Activated CD8-positive, alpha-beta memory T cell treated with anti-CD3 and anti-CD28 coated beads, Interleukin-2, amount 50 U/mL, for 4 hours (primary cell): ENCODE results near the gene AKAP13.

Source experiments
- DNase-seq: peaks from one replicate; pipeline ENCODE4 v3.0.0-alpha.2; 2020

Gene AKAP13

DNA sequence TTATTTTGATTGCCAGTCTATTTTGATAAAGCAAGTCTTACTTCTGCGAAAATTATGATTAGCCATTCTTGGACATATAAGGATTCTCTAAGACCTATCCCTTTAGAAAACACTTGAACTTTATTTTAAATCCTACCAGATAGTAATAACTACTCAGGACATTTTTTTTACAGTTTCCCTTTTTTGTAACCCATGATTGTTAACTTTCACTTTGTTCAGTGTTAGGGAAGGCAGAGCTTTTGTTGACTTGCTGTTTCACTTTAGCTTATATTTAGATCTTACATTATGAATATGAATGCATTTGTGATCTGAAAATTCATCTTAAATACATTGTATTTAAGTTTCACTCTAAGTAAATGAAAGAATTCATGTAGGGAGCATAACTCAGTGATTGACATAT, 167.0 kb downstream of the AKAP13 start:
- no peak for DNase-seq

DNA sequence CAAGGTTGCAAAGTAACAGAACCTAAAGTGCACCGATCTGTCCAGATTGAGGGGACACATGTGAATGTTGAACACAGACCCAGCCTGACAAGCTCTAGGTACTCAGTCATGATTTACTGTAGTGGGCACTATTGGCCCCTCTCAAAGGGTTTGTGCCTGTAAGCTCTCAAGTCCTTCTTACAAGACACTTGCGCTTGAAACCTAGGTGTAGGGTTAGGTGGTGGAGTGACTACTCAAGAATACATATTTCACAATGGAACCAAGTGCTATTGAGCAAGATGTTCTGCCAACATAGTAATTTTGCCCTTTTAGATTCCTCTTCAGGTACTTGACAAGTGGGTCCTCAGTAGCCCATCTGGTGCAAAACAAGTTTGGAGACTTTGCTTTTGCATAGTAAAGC, 169.9 kb downstream of the AKAP13 start:
- DNase-seq = no peak

DNA sequence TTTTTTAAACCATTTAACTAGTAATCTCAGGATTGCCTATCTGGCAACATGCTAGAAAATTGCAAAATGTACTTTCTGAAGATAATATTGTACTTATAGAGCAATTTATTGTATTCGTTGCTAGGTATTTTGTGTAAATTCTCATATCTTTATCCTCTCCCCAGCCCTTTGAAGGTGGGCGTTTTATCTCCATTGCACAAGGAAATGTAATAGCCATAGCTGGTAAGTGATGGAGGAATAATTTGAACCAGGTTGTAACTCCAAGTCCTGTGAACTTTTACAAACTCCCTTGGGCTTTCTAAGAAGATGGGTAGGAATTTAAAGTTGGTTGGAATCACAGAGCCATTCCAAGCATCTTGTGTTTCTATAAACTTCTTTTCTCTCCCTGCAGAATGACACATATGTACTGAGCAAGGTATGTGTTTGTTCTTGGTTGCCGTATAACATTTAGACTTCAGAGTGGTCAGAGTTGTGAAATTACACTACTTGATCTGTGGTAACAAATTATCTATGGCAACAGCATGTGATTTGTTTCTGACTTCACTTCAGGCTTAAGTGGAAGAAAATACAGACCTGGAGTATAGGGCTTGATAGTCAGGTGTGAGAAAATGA, 170.9 kb downstream of the AKAP13 start:
- no peak for DNase-seq

DNA sequence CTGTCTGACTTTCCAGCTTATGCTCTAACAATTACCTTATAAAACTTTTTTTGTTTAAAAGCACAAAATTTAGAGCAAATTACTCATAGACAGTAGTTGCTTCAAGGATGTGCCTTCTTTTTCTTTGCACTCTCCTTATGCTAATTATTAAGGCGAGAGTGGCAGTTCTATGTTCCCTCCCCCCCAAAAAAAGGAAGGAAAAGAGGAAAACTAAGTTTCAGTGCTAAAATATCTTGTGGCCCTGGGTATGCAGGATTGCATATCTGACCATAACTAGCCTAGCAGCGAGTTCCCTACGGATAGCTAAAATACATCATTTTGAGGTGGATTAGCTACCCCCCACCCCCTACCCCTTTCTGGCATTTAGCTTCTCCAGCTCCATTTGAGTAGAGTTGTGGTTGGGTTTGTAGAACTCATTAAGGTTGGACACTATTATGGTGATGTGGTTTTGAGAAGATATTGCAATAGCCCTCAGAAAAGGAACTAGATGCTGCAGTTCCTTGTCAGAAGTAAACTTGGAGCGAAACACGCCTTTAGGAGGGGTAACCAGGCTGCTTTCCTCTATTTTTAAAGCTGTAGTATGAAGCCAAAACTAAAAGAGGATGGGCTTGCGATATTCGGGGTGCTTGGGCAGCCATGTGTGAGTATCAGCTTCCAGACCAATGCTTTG, 174.6 kb downstream of the AKAP13 start:
- no peak for DNase-seq

DNA sequence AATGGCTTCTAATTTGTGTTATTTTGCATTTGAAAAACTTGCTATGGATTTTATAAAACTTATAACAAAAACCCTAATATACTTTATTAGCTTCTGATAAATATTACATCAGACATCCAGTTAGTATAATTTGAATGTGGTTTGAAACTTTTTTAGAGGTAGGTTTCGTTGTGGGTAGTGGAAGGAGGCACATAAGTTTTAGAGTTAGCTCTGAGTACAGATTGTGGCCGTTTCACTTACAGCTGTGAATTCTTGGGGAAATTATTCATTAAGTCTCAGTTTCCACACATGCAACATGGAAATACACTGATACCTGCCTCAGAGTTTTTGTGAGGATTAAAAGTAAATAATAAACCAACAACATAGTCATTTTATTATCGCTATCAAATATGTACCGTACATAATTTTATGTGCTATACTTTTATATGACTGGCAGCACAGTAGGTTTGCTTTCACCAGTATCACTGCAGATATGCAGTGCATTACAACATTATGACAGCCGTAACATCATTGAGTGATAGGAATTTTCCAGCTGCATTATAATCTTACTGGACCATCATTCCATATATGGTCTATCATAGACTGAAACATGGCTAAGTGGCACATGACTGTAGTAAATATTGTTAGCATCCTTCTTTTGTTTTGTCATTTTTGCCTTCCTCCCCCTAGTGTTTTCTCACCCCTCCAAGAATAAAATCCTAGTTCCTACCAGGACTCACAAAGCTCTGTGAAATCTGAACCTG, 175.6 kb downstream of the AKAP13 start:
- DNase-seq = no peak

DNA sequence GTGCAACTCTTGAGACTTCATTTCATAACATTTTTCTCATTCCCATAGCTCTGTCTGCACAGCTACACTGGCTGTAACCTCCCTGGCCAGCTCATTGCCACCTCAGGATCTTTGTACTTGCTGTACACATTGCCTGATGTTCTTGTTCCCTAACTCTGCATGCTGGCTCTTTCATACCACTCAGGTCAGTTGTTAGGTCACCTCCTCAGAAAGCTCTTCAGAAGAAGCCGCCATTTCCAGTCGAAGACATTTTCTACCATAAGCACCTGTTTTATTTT, 176.2 kb downstream of the AKAP13 start:
- no peak for DNase-seq

DNA sequence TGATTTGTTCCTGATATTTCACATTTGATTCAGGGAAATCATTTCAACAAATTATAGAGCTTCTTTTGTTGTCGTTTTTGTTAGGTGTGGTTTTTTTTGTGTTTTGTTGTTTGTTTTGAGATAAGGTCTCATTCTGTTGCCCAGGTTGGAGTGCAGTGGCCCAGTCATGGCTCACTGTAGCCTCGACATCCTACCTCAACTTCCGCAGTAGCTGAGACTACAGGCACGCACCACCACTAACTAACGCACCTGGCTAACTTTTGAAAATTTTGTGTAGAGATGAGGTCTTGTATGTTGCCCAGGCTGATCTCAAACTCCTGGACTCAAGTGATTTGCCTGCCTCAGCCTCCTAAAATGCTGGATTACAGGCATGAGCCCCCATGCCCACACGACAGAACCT, 177.0 kb downstream of the AKAP13 start:
- DNase-seq = no peak

DNA sequence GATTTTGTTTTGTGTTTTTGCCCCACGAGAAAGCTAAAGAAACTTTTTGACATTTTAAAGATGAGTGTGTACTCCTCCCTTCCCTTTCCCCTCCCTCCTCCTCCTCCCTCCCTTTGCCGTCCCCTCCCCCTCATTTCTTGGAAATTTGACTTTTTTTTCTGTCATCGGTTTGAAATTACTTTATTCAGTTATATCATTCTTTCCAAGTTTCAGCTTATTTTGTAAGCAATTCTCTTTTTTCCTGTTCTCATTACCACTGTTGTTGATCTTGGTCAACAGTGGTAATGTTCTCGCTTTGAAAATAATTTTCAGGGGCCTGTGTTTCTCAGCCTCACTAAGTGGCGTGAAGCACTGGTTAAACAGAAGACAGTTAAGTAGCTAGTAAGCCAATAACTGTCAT, 178.4 kb downstream of the AKAP13 start:
- no peak for DNase-seq

DNA sequence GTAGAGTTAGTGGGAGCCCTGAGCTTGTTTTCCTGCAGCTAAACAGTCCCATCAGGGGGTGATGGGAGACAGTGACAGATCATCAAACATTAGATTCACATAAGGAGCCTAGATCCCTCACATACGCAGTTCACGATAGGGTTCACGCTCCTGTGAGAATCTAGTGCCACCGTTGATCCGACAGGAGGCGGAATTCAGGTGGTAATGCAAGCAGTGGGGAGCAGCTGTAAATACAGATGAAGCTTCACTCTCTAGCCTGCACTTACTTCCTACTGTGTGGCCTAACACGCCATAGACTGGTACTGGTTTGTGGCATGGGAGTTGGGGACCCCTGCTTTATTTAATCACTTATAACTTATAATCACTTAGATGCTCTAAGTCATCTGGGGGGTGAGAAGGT, 179.1 kb downstream of the AKAP13 start:
- no peak for DNase-seq

DNA sequence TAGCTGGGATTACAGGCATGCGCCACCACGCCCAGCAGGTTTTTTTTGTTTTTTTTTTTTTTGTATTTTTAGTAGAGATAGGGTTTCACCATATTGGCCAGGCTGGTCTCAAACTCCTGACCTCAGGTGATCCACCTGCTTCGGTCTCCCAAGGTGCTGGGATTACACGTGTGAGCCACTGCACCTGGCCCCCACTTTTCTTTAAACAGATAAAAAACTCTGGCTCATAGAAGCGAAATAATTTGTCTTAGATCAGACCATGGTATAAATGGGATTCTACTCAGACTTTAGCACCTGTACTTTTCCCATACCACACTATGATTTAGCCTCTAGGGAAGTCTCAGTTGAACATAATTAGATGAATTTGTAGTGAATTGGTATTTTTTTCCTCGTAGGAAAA, 182.4 kb downstream of the AKAP13 start:
- DNase-seq = no peak

DNA sequence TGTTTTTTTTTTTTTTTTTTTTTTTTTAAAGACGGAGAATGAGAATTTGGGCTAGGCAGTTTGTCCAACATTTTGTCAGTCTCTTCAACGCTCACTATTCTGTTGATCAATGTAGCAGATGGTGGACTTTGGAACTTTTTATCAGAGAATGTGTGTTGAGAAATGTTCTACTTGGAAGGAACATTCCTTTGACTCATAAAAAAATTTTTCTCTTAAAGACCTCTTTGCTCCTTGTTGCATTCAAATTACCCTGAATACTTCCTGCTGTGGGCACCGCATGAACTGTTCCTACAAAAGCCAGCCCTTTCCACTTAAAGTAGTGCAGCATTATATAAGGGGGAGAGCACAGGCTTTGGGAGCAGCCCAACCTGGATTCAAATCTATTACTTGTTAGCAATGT, 182.9 kb downstream of the AKAP13 start:
- DNase-seq = no peak

DNA sequence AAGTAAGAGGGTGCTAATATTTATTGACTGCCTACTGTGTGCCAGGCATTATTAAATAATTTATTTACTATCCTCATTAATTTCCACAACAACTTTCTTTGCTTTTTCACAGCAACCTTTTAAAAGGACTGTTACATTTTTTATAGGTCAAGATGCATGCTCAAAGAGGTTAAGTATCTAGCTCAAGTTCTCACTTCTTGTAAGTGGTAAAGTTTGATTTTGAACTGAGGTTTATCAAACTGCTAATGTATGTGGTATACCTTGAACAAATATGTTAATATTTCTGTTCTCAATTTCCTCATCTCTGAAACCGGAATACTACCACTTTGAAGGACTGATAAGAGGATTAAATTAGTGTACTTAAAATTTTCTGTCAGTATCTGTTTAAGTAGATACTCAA, 183.3 kb downstream of the AKAP13 start:
- DNase-seq = no peak

DNA sequence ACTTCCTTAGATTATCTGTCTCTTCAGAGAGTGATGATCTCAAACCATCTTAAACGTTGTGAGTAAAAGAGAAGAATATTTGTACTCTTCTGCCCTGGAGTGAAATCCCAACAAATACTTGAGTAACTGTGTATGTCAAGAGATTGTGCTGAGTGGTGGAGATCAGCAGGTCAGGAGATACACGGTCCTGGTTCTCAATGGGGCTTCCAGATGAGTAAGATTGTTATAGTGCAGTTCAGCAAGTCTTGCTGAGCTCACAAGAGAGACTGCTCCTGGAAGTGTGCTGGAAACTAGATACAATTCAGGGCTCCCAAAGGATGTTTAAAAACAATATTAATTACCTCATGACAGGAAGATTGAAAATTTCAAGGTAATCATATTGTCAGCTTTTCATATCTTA, 184.3 kb downstream of the AKAP13 start:
- DNase-seq = no peak

DNA sequence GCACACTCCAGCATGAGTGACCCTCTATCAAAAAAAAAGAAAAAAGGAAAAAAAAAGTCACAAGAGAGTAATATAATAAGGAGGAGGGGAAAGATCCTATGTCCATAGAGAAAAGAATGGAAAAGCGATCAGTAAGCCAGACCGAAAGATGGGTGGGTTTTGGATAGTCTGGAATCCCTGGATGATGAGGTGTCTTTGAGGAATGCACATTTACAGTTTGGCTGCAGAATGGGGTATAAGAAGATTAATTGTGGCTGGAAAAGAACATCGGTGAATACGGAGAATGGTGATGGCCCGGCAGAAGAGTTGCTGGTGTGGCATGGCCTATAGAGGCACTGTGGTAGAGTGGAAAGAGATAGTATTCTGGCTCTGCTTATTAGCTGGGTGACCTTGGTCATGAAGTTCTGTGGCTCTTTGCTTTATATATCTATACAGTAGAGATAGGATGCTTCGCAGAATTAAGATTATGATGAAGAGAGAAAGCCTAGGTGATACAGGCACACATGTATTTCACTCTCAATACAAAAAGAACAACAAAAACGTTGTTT, 187.9 kb downstream of the AKAP13 start:
- DNase-seq = no peak

DNA sequence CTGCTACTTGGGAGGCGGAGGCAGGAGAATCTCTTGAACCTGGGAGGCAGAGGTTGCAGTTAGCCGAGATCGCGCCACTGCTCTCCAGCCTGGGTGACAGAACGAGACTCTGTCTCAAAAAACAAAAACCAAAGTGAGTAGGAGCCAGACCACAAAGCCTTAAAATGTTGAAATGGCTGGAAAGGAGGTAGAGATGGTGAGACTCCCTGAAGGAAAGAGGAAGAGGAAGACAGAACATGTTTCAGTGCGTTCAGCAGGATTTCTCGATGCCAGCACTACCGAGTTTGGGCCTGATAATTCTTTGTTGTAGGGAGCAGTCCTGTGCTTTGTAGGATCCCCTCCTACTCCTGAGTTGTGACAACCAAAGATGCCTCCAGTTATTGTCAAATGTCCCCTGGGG, 189.9 kb downstream of the AKAP13 start:
- no peak for DNase-seq

DNA sequence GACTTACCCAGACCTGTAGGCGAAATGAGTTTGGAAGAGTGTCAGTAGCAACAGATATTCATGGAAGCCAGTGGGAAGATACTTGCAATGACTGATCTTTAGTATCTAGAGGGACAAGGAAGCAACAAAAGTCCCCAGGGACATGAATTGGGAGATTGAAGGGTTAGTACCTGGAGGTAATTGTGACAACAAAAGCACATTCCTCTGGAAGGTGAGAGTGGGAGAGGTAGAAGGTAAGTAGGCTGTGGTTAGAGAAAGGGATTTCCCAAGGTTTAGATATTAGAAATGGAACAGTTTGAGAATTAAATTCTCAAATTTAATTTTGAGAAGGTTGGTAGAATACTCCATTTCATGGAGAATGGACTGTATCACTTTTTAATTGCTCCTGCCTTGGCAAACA, 191.4 kb downstream of the AKAP13 start:
- DNase-seq = no peak

DNA sequence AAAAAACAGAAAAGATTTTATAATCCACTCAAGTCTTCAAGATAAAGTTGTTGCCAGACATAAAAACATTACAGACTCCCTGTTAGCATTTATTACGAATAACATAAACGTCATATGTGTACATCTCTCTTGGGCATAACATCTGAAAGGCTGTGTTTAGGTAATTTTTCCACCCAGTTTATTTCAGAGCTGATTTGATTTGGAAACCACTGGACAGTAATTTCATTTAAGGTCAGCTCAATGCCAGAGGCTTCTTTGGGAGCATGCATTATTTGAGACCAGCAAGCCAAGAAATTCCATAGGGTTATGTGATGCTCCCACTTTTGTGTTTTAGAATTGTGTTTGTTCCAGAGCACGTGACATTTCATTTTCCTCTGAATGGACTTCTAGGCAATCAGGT, 196.0 kb downstream of the AKAP13 start:
- no peak for DNase-seq

DNA sequence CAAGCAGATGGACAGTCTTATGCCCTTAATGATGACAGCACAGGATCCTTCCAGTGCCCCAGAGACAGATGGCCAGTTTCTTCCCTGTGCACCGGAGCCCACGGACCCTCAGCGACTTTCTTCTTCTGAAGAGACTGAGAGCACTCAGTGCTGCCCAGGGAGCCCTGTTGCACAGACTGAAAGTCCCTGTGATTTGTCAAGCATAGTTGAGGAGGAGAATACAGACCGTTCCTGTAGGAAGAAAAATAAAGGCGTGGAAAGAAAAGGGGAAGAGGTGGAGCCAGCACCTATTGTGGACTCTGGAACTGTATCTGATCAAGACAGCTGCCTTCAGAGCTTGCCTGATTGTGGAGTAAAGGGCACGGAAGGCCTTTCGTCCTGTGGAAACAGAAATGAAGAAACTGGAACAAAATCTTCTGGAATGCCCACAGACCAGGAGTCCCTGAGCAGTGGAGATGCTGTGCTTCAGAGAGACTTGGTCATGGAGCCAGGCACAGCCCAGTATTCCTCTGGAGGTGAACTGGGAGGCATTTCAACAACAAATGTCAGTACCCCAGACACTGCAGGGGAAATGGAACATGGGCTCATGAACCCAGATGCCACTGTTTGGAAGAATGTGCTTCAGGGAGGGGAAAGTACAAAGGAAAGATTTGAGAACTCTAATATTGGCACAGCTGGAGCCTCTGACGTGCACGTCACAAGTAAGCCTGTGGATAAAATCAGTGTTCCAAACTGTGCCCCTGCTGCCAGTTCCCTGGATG, 198.7 kb downstream of the AKAP13 start:
- DNase-seq = no peak

DNA sequence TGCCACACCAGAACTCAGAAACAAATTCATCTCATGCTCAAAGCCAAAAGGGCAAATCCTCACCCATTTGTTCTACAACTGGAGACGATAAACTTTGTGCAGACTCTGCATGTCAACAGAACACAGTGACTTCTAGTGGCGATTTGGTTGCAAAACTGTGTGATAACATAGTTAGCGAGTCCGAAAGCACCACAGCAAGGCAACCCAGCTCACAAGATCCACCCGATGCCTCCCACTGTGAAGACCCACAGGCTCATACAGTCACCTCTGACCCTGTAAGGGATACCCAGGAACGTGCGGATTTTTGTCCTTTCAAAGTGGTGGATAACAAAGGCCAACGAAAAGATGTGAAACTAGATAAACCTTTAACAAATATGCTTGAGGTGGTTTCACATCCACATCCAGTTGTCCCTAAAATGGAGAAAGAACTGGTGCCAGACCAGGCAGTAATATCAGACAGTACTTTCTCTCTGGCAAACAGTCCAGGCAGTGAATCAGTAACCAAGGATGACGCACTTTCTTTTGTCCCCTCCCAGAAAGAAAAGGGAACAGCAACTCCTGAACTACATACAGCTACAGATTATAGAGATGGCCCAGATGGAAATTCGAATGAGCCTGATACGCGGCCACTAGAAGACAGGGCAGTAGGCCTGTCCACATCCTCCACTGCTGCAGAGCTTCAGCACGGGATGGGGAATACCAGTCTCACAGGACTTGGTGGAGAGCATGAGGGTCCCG, 199.7 kb downstream of the AKAP13 start:
- DNase-seq = no peak

DNA sequence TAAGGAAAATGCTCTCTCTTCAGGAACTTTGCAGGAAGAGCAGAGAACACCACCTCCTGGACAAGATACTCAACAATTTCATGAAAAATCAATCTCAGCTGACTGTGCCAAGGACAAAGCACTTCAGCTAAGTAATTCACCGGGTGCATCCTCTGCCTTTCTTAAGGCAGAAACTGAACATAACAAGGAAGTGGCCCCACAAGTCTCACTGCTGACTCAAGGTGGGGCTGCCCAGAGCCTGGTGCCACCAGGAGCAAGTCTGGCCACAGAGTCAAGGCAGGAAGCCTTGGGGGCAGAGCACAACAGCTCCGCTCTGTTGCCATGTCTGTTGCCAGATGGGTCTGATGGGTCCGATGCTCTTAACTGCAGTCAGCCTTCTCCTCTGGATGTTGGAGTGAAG, 200.5 kb downstream of the AKAP13 start:
- DNase-seq = peak; percentile 40

DNA sequence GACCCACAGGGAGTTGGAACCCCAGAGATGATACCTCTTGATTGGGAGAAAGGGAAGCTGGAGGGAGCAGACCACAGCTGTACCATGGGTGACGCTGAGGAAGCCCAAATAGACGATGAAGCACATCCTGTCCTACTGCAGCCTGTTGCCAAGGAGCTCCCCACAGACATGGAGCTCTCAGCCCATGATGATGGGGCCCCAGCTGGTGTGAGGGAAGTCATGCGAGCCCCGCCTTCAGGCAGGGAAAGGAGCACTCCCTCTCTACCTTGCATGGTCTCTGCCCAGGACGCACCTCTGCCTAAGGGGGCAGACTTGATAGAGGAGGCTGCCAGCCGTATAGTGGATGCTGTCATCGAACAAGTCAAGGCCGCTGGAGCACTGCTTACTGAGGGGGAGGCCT, 201.1 kb downstream of the AKAP13 start:
- peak; percentile 24 for DNase-seq

DNA sequence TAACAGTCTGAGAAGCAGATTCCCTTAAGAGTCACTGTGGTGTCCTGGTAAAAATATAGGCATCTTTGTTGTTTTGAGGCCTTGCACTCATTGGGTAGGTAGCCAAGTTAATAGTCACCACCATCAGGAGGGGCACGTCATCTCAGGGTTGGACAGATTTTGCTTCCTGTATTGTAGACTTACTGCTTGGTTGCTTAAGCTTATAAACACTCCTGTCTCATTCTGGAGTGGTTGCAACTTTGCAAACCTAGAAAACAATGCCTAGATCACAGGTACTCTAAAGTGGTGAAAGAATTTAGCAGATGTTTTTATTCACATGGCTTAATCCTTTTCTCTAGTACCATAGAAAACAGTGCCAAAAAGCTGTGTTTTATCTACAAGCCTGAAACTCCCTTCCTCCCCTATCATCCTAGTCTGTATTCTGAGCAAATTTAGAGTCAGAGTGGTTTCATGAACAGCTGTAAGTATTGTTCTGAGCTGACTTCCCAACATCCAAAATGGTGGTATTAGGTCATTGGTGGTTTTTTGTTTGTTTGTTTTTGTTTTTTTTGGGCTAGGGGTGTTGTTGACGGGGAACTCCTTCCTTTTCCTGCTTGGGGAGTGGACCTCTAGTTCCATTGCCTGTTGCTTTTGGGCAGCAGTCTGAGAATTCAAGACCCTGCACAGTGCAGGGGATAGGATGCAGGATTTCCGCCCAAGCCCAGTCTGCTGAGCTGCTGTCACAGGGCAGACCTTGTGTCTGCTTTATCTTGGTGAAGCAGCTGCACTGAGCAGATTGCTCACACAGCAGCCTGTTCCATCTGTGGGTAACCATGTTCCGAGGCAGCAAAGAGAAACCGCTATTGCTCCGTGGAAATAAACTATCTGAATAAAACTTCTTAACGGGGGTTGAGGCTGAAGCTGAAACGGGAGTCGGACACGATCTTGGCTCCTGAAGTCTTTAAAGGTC, 202.0 kb downstream of the AKAP13 start:
- peak; percentile 59 for DNase-seq
